ENCODE measurements around the gene CCNB1.
"Not testable (repeated sequence)": the region's sequence is repeated elsewhere in the genome, so short reads cannot be mapped to it uniquely, and the experiment has no call there.

The CCNB1 gene

DNA sequence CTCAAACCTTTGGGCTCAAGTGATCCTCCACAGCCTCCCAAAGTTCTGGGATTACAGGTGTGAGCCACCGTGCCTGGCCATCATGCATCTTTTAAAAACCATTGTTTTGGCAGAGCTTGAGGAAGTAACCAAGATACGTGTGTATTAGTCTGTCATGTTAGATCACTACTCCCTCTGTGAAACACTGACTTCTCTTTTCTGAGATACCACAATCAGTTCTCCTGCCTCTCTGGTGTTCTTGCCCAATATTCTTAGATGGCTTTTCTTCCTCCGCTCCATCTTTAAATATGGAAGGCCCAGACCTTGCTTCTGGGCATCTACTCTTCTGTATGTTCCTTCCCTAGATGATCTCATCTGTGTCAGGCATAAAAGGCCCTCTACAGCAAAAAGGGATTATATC lies 14.2 kb upstream of the CCNB1 start:
- Mint-ChIP-seq H3K27me3 (no peaks in the 10 kb centered on the region), H3K9me3 (no peaks in the 10 kb centered on the region), H3K36me3 (ENCODE audit: low read depth) (no peaks in the 10 kb centered on the region), H3K4me1 (ENCODE audit: low read depth) (peaks cover 8% of the 10 kb centered on the region), H3K4me3 (no peak overlapping the region), H3K27ac (no peak overlapping the region)
- intact Hi-C loops (cut with micrococcal nuclease) = no loop called here

DNA sequence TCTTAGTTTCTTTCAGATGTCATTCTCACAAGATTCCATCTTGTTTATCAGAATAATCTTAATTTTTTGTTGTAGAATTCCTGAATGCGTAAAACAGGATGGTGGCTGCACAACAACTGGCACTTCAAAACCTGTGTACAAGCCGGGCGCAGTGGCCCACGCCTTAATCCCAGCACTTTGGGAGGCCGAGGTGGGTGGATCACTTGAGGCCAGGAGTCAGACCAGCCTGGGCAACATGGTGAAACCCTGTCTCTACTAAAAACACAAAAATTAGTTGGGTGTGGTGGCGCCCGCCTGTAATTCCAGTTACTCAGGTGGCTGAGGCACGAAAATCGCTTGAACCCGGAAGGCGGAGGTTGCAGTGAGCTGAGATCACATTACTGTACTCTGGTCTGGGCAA lies 10.5 kb upstream of the CCNB1 start:
- H3K4me1 Mint-ChIP-seq (ENCODE audit: low read depth) = peaks cover 8% of the 10 kb centered on the region
- no peaks in the 10 kb centered on the region for H3K27me3 Mint-ChIP-seq
- no peak overlapping the region for H3K27ac Mint-ChIP-seq
- no peak overlapping the region for H3K4me3 Mint-ChIP-seq
- H3K36me3 Mint-ChIP-seq (ENCODE audit: low read depth) = no peaks in the 10 kb centered on the region
- H3K9me3 Mint-ChIP-seq = no peaks in the 10 kb centered on the region
- intact Hi-C loops (cut with micrococcal nuclease) = no loop called here

DNA sequence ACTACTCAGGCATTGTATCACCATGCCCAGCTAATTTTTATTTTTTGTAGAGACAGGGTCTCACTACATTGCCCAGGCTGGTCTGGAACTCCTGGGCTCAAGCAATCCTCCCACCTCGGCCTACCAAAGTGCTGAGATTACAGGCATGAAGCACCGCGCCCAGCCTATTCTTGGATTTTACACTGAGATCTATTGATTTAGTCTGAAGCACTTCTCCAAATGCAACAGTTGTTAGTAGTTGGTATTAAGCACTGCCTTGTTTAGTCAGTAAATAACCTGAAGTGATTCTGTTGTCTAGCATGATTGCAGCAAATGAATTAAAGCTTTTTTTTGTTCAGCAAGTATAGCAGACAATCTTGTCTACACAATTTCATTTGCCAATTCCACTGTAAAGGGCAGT lies 8.9 kb upstream of the CCNB1 start:
- no peaks in the 10 kb centered on the region for H3K36me3 Mint-ChIP-seq (ENCODE audit: low read depth)
- no peaks in the 10 kb centered on the region for H3K9me3 Mint-ChIP-seq
- intact Hi-C loops (cut with micrococcal nuclease) = no loop called here

DNA sequence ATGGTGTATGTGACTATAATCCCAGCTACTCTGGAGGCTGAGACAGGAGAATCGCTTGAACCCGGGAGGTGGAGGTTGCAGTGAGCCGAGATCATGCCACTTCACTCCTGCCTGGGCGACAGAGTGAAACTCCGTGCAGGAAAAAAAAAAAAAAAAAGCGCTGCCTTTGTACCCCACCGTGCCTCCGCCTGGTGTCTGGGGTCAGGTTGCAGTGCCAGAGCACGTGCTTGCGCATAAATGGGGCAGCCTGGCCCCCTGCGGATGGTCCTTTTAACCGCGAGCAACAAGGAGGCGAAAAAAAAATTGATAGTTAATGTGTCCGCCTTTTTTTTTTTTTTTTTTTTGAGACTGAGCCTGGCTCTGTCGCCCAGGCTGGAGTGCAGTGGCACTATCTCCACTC lies 6.3 kb upstream of the CCNB1 start:
- Mint-ChIP-seq H3K9me3 (no peaks in the 10 kb centered on the region), H3K4me3 (no peak overlapping the region), H3K36me3 (ENCODE audit: low read depth) (no peaks in the 10 kb centered on the region), H3K27ac (no peak overlapping the region), H3K27me3 (no peaks in the 10 kb centered on the region), H3K4me1 (ENCODE audit: low read depth) (peaks cover 2% of the 10 kb centered on the region)
- intact Hi-C loops (cut with micrococcal nuclease) = no loop called here

More for the DNA sequence above, 8.9 kb upstream of the CCNB1 start:
- H3K4me1 Mint-ChIP-seq (ENCODE audit: low read depth) = peaks cover 2% of the 10 kb centered on the region
- no peak overlapping the region for H3K27ac Mint-ChIP-seq
- H3K4me3 Mint-ChIP-seq = no peak overlapping the region
- H3K27me3 Mint-ChIP-seq = no peaks in the 10 kb centered on the region

DNA sequence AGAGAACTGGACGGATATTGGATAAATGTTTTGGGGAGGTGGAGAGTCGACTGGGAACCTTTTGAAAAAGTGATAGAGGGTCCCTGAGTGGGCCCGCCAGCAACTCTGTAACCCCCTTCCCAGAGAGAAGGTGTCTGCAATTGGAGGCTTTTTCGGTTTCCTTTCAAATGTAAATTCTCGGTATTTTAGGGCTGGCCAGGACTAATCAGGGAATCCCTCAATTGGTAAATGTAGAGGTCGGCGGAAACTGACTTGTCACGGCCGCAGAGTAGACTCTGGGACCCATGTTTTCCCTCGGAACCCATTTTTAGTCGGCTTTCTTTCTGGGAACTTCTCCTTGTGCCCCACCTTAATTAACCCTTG lies 524 bp downstream of the CCNB1 start:
- no peaks in the 10 kb centered on the region for H3K27me3 Mint-ChIP-seq
- intact Hi-C loops (cut with micrococcal nuclease) = loop anchor here (1.0 to 5.0 kb wide), 4 partner anchors 22 to 73 kb away; partner anchors contain the start of genes CDK7, CENPH and SLC30A5
- H3K36me3 Mint-ChIP-seq (ENCODE audit: low read depth) = peaks cover 26% of the 10 kb centered on the region
- H3K9me3 Mint-ChIP-seq = no peaks in the 10 kb centered on the region
- H3K4me1 Mint-ChIP-seq (ENCODE audit: low read depth) = peaks cover 31% of the 10 kb centered on the region
- peak overlapping the region; percentile 85 for H3K27ac Mint-ChIP-seq
- peak overlapping the region; percentile 92 for H3K4me3 Mint-ChIP-seq

DNA sequence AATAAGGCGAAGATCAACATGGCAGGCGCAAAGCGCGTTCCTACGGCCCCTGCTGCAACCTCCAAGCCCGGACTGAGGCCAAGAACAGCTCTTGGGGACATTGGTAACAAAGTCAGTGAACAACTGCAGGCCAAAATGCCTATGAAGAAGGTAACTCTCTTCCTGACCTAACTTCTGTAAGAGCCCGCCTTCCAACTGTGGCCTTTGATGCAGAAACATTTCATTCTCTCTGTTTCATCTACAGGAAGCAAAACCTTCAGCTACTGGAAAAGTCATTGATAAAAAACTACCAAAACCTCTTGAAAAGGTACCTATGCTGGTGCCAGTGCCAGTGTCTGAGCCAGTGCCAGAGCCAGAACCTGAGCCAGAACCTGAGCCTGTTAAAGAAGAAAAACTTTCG lies 979 bp downstream of the CCNB1 start:
- H3K4me3 Mint-ChIP-seq = peak overlapping the region; percentile 92
- H3K27me3 Mint-ChIP-seq = no peaks in the 10 kb centered on the region
- peak overlapping the region; percentile 85 for H3K27ac Mint-ChIP-seq
- H3K9me3 Mint-ChIP-seq = no peaks in the 10 kb centered on the region
- intact Hi-C loops (cut with micrococcal nuclease) = loop anchor here (1.0 to 5.0 kb wide), 4 partner anchors 21 to 73 kb away; partner anchors contain the start of genes CDK7, CENPH and SLC30A5
- peaks cover 31% of the 10 kb centered on the region for H3K36me3 Mint-ChIP-seq (ENCODE audit: low read depth)
- peaks cover 31% of the 10 kb centered on the region for H3K4me1 Mint-ChIP-seq (ENCODE audit: low read depth)

DNA sequence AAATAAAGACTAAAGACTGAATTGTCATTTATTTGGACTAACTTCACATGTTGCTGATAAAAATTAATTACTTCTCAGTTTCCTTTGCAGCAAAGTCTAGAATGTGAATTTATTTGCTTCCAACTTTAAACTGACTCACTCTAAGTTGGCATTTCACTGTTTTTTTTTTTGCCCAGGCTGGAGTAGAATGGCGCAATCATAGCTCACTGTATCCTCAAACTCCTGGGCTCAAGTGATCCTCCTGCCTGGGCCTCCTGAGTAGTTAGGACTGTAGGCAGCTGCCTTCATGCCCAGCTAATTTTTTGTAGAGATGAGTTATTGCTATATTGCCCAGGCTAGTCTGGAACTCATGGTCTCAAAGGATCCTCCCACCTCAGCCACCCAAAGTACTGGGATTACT lies 3.5 kb downstream of the CCNB1 start:
- Mint-ChIP-seq H3K9me3 (no peaks in the 10 kb centered on the region), H3K27me3 (no peaks in the 10 kb centered on the region), H3K36me3 (ENCODE audit: low read depth) (peaks cover 56% of the 10 kb centered on the region), H3K4me3 (no peak overlapping the region), H3K27ac (no peak overlapping the region), H3K4me1 (ENCODE audit: low read depth) (peaks cover 30% of the 10 kb centered on the region)
- intact Hi-C loops (cut with micrococcal nuclease) = no loop called here

DNA sequence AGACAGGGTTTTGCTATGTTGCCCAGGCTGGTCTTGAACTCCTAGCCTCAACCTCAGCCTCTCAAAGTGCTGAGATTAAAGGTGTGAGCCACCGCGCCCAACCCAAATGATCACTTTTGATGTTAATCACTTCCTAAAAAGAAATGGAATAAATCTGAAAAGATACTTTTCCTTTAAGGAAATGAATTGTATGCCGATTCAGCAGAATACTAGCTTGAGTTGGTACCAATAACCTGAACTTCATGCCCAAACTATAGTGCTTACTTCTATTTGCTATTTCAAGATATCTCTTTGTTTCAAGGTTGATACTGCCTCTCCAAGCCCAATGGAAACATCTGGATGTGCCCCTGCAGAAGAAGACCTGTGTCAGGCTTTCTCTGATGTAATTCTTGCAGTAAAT lies 4.0 kb downstream of the CCNB1 start:
- H3K4me1 Mint-ChIP-seq (ENCODE audit: low read depth) = peaks cover 26% of the 10 kb centered on the region
- peaks cover 61% of the 10 kb centered on the region for H3K36me3 Mint-ChIP-seq (ENCODE audit: low read depth)
- intact Hi-C loops (cut with micrococcal nuclease) = no loop called here
- no peaks in the 10 kb centered on the region for H3K9me3 Mint-ChIP-seq
- H3K27me3 Mint-ChIP-seq = no peaks in the 10 kb centered on the region
- no peak overlapping the region for H3K4me3 Mint-ChIP-seq
- no peak overlapping the region for H3K27ac Mint-ChIP-seq

DNA sequence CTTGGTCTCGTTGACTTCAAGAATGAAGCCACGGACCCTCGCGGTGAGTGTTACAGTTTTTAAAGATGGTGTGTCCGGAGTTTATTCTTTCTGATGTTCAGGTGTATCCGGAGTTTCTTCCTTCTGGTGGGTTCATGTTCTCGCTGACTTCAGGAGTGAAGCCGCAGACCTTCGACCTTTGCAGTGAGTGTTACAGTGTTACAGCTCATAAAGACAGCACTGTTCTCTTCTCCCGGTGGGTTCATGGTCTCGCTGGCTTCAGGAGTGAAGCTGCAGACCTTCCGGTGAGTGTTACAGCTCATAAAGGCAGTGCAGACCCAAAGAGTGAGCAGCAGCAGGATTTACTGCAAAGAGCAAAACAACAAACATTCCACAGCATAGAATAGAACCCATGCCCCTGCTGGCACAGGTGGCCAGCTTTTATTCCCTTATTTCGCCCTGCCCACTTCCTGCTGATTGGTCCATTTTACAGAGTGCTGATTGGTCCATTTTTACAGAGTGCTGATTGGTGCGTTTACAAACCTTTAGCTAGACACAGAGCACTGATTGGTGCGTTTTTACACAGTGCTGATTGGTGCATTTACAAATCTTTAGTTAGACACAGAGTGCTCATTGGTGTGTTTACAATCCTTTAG lies 14.8 kb downstream of the CCNB1 start:
- intact Hi-C loops (cut with micrococcal nuclease); H3K27ac Mint-ChIP-seq; H3K4me1 Mint-ChIP-seq (ENCODE audit: low read depth); H3K36me3 Mint-ChIP-seq (ENCODE audit: low read depth); H3K27me3 Mint-ChIP-seq; H3K9me3 Mint-ChIP-seq; H3K4me3 Mint-ChIP-seq: not testable (repeated sequence)

DNA sequence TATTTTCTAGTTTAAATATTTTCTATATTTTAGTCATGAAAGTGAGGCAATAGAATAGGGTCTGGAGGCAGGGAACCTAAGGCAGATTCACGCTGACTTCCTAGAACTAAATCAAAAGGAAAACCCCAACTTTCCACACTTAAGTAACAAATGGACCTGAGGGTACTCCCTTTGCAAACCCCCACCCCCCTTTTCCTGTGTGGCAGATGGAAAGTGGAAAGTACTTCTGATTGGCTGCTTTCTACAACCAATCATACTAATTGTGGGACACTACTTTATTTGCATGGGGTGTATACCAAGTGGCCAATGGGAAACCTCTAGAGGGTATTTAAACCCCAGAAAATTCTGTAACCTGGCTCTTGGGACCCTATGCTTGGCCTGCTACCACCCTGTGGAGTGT lies 17.7 kb downstream of the CCNB1 start:
- intact Hi-C loops (cut with micrococcal nuclease) = no loop called here
- Mint-ChIP-seq H3K4me1 (ENCODE audit: low read depth) (peaks cover 9% of the 10 kb centered on the region), H3K4me3 (no peak overlapping the region), H3K27ac (no peak overlapping the region), H3K27me3 (no peaks in the 10 kb centered on the region), H3K9me3 (no peaks in the 10 kb centered on the region), H3K36me3 (ENCODE audit: low read depth) (peaks cover 6% of the 10 kb centered on the region)

DNA sequence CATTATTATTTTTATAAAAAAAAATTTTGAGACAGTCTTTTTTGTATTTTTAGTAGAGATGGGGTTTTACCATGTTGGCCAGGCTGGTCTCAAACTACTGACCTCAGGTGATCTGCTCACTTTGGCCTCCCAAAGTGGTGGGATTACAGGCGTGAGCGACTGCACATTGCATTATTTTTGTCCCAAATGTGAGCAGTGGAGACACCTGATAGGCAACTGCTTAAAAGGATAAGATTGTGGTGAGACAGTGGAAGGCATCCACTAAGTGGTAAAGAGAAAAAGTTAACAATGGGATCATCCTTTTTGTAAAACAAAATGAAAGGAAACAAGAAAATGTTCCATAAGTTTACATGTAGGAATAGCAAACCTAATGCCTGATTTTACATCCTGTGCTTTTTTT lies 20.4 kb downstream of the CCNB1 start:
- Mint-ChIP-seq H3K36me3 (ENCODE audit: low read depth) (peaks cover 6% of the 10 kb centered on the region), H3K4me3 (no peak overlapping the region), H3K27me3 (no peaks in the 10 kb centered on the region), H3K27ac (no peak overlapping the region), H3K9me3 (no peaks in the 10 kb centered on the region), H3K4me1 (ENCODE audit: low read depth) (peaks cover 9% of the 10 kb centered on the region)
- intact Hi-C loops (cut with micrococcal nuclease) = no loop called here

DNA sequence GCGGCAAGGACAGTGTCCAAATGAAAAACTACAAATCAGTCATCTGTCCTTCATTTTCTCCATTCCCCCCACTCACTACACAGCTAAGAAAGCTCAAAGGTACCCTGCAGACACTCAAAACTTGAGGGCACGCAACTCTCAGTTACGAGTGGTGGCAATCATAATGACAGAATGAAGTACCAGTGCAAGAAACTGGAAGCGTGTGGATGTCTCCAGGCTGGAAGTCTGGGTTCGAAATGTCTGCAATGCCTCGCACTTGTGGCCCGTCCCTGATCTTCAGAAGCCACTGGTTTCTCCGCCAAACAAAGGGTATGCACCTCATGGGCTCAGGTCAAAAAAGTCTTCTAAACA lies 21.8 kb downstream of the CCNB1 start:
- intact Hi-C loops (cut with micrococcal nuclease) = loop anchor here (1.0 kb wide), 4 partner anchors 21 to 94 kb away; partner anchors contain the start of genes CCNB1, CDK7 and SLC30A5
- Mint-ChIP-seq H3K27ac (peak overlapping the region; percentile 92), H3K4me3 (peak overlapping the region; percentile 91), H3K4me1 (ENCODE audit: low read depth) (peaks cover 9% of the 10 kb centered on the region), H3K9me3 (no peaks in the 10 kb centered on the region), H3K27me3 (no peaks in the 10 kb centered on the region), H3K36me3 (ENCODE audit: low read depth) (peaks cover 6% of the 10 kb centered on the region)

DNA sequence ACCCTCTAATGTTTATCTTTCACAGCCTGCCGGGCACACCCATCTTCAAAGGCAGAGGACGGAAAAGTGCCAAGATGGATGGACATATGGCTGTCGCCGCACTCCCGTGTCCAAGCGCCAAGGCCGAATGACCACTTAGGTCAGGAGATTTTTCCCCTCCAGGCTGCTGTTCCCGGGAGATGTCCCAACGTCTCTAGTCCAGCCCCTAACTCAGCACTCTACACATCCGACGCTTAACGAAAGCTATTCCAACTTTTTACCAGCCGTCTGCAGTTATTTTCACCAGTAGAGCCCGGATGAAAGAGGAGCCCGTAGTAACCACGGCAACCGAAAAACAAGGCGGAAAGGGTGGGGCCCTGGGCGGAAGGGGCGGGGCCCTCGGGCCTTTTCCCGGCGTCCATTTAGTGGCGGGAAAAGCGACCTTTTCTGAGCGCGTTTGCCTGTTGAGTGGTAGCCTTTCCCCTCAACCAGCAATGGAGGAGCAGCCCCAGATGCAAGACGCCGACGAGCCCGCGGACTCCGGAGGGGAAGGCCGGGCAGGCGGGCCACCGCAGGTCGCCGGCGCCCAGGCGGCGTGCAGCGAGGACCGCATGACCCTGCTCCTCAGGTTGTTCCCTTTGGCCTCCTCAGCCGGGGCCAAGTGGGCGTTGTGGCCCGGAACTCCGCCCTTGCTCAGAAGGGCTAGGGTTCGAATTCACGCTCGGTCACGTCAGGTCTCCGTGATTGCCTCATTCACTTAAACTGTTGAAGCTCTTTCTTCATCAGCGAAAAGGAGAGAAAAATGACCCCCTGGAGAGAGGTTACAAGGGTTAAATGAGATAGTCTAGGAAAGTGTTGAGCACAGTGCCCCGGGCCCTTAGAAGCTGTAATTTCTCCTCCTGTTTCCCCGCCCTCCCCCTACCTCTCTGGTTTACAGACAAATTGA lies 22.5 kb downstream of the CCNB1 start, which contains the start of gene CENPH:
Gene CENPH (plus strand): TSS at position 422 of the 925 bp plus-strand sequence. CDS start 52 bp downstream, at position 474.
- H3K36me3 Mint-ChIP-seq (ENCODE audit: low read depth) = peaks cover 6% of the 10 kb centered on the region
- no peaks in the 10 kb centered on the region for H3K9me3 Mint-ChIP-seq
- H3K27ac Mint-ChIP-seq = peak within 1 kb of the TSS; percentile 92
- no peaks in the 10 kb centered on the region for H3K27me3 Mint-ChIP-seq
- peaks cover 9% of the 10 kb centered on the region for H3K4me1 Mint-ChIP-seq (ENCODE audit: low read depth)
- H3K4me3 Mint-ChIP-seq = peak within 1 kb of the TSS; percentile 91
- intact Hi-C loops (cut with micrococcal nuclease) = loop anchor here (1.0 kb wide), 3 partner anchors 22 to 95 kb away; partner anchors contain the start of genes CCNB1, CDK7 and SLC30A5

DNA sequence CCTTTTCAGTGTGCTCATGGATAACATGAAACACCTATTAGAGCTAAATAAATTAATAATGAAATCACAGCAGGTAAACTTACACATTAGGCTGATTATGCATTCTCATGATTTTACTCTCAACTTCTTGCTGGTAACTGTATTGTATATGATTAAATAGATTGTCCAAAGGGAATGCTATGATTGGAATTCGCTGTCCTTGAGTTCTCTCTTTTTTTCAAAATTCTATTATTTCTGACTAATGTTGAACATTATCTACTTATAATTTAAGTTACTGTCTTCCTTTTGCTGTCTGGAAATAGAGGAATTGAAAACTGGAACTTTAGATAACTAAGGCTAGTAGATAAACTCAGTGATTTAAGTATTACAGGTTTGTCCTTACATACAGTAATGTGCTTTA lies 35.5 kb downstream of the CCNB1 start:
- H3K27me3 Mint-ChIP-seq = no peaks in the 10 kb centered on the region
- no peaks in the 10 kb centered on the region for H3K9me3 Mint-ChIP-seq
- H3K4me1 Mint-ChIP-seq (ENCODE audit: low read depth) = peaks cover 12% of the 10 kb centered on the region
- H3K36me3 Mint-ChIP-seq (ENCODE audit: low read depth) = no peaks in the 10 kb centered on the region
- H3K27ac Mint-ChIP-seq = no peak overlapping the region
- no peak overlapping the region for H3K4me3 Mint-ChIP-seq
- intact Hi-C loops (cut with micrococcal nuclease) = no loop called here

Data from dendritic cell treated with granulocyte-macrophage colony-stimulating factor and Interleukin-4, amounts not matched to agents 40 ng/mL and 50 ng/mL, for 4 days (primary cell).